HFFc6 (cell line): ENCODE results near the gene FGF22. TPM values are rescaled to one million over a fixed set of nuclear protein-coding genes. Genes with fewer than 3 reads are reported as not detected.
"Not testable (repeated sequence)": the region's sequence is repeated elsewhere in the genome, so short reads cannot be mapped to it uniquely, and the experiment has no call there.

ENCODE experiments used
- DNase-seq: peaks from one replicate; pipeline ENCODE4 v3.0.0-alpha.2; 2018
- H3K27ac Mint-ChIP-seq: 2 replicates; pipeline ENCODE4 v1.8.0; 2020; ENCODE audit warnings: mild to moderate bottlenecking, mixed read lengths
- H3K27me3 Mint-ChIP-seq: 2 replicates; pipeline ENCODE4 v1.8.0; 2021; ENCODE audit warnings: mild to moderate bottlenecking, moderate library complexity, mixed read lengths; ENCODE audit not compliant: insufficient read depth
- H3K36me3 Mint-ChIP-seq: 2 replicates; pipeline ENCODE4 v1.8.0; 2021; ENCODE audit warnings: low read depth, mixed read lengths
- H3K4me1 Mint-ChIP-seq: 2 replicates; pipeline ENCODE4 v1.8.0; 2020; ENCODE audit warnings: low read depth, mixed read lengths
- H3K4me3 Mint-ChIP-seq: 2 replicates; pipeline ENCODE4 v1.8.0; 2020; ENCODE audit warnings: mild to moderate bottlenecking, moderate library complexity, mixed read lengths
- H3K9me3 Mint-ChIP-seq: 2 replicates; pipeline ENCODE4 v1.8.0; 2020; ENCODE audit warnings: mild to moderate bottlenecking, mixed read lengths
- total RNA-seq, 6 experiments: library from RNA; stranded (reverse); fragmentation: NEBNext Ultra II Directional; extraction: Animal tissue kit (Norgen Biotek cat#: 25700); gene quantifications; 2 replicates in 1 of 6; 3 replicates in 5 of 6; pipeline ENCODE4 v1.2.3, GENCODE V29; 2021
- TF ChIP-seq, protein P1 (sequence below): fragments of 200-600 bp; sonication (generic); IDR thresholded peaks from 2 replicates; pipeline ENCODE4 v1.5.0; 2021; ENCODE audit warnings: antibody characterized with exemption, mild to moderate bottlenecking

The FGF22 gene
- total RNA-seq, 6 experiments from 2014 or later, result 0.17 to 0.18 TPM; not detected in 4

DNA sequence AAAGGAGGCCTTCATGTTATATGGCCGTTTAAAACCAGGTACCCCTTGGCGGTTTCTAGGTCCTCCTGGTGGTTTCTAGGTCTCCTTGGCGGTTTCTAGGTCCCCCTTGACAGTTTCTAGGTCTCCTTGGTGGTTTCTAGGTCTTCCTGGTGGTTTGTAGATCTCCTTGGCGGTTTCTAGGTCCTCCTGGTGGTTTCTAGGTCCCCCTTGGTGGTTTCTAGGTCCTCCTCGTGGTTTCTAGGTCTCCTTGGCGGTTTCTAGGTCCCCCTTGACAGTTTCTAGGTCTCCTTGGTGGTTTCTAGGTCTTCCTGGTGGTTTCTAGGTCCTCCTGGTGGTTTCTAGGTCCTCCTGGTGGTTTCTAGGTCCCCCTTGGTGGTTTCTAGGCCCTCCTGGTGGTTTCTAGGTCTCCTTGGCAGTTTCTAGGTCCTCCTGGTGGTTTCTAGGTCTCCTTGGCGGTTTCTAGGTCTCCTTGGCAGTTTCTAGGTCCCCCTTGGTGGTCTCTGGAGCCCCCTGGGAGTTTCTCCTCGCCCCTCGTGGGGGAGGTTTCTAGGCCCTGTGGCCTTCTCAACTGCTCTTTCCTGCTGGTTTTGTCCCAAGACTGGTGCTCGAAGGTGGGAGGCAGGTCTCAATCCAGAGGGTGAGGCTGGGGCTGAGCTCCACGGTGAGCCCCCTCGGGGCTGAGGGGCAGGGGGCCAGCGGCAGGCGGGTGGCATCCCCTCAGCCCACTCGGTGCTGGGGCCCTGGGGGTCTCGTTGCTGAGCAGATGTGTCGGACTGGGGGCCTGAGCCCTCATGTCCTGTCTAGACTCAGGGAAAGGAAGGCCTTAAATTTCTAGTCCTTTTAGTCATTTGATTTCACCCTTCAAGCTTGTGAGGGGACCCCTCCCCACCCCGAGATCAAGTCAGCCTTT, 42.0 kb upstream of the FGF22 start:
- Mint-ChIP-seq H3K36me3 (peaks cover 4% of the 10 kb centered on the region; the same call in 1 of the 2 replicates), H3K9me3 (0 out of 2 replicates have a peak, but pooled peaks cover 4% of the 10 kb centered on the region), H3K4me1 (no peaks in the 10 kb centered on the region), H3K27ac (no peak overlapping the region), H3K4me3 (no peak overlapping the region), H3K27me3 (peaks cover 15% of the 10 kb centered on the region)
- DNase-seq, result no peak
- TF ChIP-seq, protein P1, sequence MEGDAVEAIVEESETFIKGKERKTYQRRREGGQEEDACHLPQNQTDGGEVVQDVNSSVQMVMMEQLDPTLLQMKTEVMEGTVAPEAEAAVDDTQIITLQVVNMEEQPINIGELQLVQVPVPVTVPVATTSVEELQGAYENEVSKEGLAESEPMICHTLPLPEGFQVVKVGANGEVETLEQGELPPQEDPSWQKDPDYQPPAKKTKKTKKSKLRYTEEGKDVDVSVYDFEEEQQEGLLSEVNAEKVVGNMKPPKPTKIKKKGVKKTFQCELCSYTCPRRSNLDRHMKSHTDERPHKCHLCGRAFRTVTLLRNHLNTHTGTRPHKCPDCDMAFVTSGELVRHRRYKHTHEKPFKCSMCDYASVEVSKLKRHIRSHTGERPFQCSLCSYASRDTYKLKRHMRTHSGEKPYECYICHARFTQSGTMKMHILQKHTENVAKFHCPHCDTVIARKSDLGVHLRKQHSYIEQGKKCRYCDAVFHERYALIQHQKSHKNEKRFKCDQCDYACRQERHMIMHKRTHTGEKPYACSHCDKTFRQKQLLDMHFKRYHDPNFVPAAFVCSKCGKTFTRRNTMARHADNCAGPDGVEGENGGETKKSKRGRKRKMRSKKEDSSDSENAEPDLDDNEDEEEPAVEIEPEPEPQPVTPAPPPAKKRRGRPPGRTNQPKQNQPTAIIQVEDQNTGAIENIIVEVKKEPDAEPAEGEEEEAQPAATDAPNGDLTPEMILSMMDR, result no peak

DNA sequence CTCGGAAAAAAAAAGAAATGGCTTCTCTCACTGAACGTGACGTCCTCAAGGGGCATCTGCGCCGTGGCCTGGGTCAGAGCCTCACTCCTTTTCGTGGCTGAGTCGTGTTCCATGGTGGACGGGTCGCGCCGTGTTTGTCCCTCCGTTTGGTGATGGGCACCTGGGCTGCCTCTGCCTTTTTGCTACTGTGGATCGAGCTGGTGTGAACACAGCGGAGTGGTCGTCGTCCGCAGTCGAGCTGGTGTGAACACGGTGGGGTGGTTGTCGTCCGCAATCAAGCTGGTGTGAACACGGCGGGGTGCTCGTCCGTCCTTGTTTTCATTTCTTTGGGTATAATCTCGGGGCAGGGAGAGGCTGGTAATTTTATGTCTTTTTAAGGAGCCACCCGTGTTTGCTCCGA, 38.4 kb upstream of the FGF22 start:
- no peak for DNase-seq
- no peak overlapping the region for H3K27ac Mint-ChIP-seq
- H3K27me3 Mint-ChIP-seq, result peaks cover 12% of the 10 kb centered on the region
- TF ChIP-seq, protein P1, result no peak
- peaks cover 4% of the 10 kb centered on the region; the same call in 1 of the 2 replicates for H3K36me3 Mint-ChIP-seq
- H3K4me3 Mint-ChIP-seq, result no peak overlapping the region
- 0 out of 2 replicates have a peak, but pooled peaks cover 4% of the 10 kb centered on the region for H3K9me3 Mint-ChIP-seq
- H3K4me1 Mint-ChIP-seq, result no peaks in the 10 kb centered on the region

DNA sequence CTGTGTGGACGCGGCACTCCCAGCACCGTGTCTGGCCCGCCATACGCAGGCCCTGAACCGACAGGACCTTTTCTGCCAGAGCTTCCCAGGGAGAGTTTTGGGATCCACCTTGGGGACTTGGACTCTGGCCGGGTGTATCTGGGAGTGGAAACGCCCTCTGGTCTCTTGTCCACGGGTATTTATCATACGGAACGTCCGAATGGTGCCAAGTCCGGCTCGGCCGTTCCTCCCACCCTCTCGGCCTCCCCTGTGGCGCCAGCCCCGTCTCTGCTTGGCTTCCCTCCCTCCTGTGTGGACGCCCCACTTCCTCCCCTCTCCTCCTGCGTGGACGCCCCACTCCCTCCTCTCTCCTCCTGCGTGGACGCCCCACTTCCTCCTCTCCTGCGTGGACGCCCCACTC, 37.9 kb upstream of the FGF22 start:
- Mint-ChIP-seq H3K9me3 (0 out of 2 replicates have a peak, but pooled peaks cover 4% of the 10 kb centered on the region), H3K36me3 (peaks cover 4% of the 10 kb centered on the region; the same call in 1 of the 2 replicates), H3K27ac (no peak overlapping the region), H3K4me1 (no peaks in the 10 kb centered on the region), H3K27me3 (peaks cover 12% of the 10 kb centered on the region), H3K4me3 (no peak overlapping the region)
- DNase-seq, result no peak
- TF ChIP-seq, protein P1, result no peak

DNA sequence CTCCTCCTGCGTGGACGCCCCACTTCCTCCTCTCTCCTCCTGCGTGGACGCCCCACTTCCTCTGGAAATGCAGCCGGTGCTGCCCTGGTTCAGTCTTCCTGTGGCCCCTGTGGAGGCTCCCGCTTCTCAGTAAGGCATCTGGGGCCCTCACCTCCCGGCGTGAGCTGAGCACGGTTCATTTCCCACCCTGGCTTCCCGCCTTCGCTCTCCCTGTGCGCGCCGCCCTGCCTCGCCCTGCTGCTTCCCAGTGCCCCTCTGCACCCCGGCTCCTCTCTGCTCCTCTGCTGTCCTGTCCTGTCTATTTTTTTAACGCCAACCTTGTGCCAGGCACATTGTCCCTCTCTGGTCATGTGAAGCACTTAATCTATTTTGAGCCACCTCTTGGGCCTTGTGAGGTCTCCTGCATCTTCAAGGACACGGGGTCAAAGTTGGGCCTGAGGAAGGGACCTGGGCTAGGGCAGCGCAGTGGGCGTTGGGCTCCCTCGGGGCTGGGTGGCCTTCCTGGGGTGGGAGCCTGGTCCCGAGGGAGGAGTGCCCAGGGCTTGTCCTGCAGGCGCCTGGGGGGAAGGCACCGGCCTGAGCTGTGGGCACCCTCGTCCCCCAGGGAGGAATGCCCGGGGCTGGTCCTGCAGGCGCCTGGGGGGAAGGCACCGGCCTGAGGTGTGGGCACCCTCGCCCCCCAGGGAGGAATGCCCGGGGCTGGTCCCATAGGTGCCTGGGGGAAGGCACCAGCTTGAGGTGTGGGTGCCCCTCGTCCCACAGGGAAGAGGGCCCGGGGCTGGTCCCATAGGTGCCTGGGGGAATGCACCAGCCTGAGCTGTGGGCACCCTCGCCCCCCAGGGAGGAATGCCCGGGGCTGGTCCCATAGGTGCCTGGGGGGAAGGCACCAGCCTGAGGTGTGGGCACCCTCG, 37.0 kb upstream of the FGF22 start:
- Mint-ChIP-seq H3K4me1 (no peaks in the 10 kb centered on the region), H3K27me3 (peaks cover 12% of the 10 kb centered on the region), H3K9me3 (0 out of 2 replicates have a peak, but pooled peaks cover 4% of the 10 kb centered on the region), H3K4me3 (no peak overlapping the region), H3K27ac (no peak overlapping the region), H3K36me3 (peaks cover 4% of the 10 kb centered on the region; the same call in 1 of the 2 replicates)
- TF ChIP-seq, protein P1, result no peak
- no peak for DNase-seq

DNA sequence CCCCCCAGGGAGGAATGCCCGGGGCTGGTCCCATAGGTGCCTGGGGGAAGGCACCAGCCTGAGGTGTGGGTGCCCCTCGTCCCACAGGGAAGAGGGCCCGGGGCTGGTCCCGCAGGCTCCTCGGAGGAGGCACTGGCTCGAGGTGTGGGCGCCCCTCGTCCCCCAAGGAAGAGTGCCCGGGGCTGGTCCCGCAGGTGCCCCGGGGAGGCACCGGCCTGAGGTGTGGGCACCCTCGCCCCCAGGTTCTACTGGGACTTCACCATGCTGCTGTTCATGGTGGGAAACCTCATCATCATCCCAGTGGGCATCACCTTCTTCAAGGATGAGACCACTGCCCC, 36.4 kb upstream of the FGF22 start:
- H3K36me3 Mint-ChIP-seq, H3K4me1 Mint-ChIP-seq, H3K4me3 Mint-ChIP-seq, H3K9me3 Mint-ChIP-seq, DNase-seq, H3K27ac Mint-ChIP-seq: not testable (repeated sequence)
- peaks cover 12% of the 10 kb centered on the region for H3K27me3 Mint-ChIP-seq

DNA sequence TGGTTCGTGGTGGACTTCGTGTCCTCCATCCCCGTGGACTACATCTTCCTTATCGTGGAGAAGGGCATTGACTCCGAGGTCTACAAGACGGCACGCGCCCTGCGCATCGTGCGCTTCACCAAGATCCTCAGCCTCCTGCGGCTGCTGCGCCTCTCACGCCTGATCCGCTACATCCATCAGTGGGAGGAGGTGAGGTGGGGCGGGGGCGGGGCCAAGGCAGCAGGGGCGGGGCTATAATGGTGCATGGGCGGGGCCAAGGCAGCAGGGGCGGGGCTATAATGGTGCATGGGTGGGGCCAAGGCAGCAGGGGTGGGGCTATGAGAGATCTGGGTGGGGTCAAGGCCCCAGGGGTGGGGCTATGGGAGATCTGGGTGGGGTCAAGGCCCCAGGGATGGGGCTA, 35.9 kb upstream of the FGF22 start:
- peaks cover 12% of the 10 kb centered on the region for H3K27me3 Mint-ChIP-seq
- not testable (repeated sequence) for H3K4me1 Mint-ChIP-seq, H3K9me3 Mint-ChIP-seq, DNase-seq, H3K4me3 Mint-ChIP-seq, H3K36me3 Mint-ChIP-seq, H3K27ac Mint-ChIP-seq
